ENCODE measurements around the gene LRRC18.

Gene LRRC18

GRCh38 chr10:48907730-48908129 lies 31.9 kb downstream of the LRRC18 start:
- DNase-seq (ENCODE audit: low read depth in 3 of 3) = no peak

- DNase-seq (ENCODE audit: low read depth in 3 of 3) = no peak
These were observed 32.8 kb downstream of the LRRC18 start for GRCh38 chr10:48906841-48907240.

GRCh38 chr10:48905311-48905710 lies 34.3 kb downstream of the LRRC18 start:
- no peak for DNase-seq (ENCODE audit: low read depth in 3 of 3)

GRCh38 chr10:48904861-48905260 lies 34.8 kb downstream of the LRRC18 start:
- no peak for DNase-seq (ENCODE audit: low read depth in 3 of 3)

GRCh38 chr10:48903151-48903550 lies 36.5 kb downstream of the LRRC18 start:
- no peak for DNase-seq (ENCODE audit: low read depth in 3 of 3)

- no peak for DNase-seq (ENCODE audit: low read depth in 3 of 3)
These were observed 37.5 kb downstream of the LRRC18 start for GRCh38 chr10:48902096-48902495.

GRCh38 chr10:48901319-48901718 lies 38.3 kb downstream of the LRRC18 start:
- no peak for DNase-seq (ENCODE audit: low read depth in 3 of 3)

GRCh38 chr10:48900371-48900801 lies 39.3 kb downstream of the LRRC18 start:
- no peak for DNase-seq (ENCODE audit: low read depth in 3 of 3)

- no peak for DNase-seq (ENCODE audit: low read depth in 3 of 3)
These were observed 39.9 kb downstream of the LRRC18 start for GRCh38 chr10:48899781-48900180.

GRCh38 chr10:48898426-48898825 lies 41.2 kb downstream of the LRRC18 start:
- no peak for DNase-seq (ENCODE audit: low read depth in 3 of 3)

GRCh38 chr10:48897441-48897790 lies 42.2 kb downstream of the LRRC18 start:
- DNase-seq (ENCODE audit: low read depth in 3 of 3) = no peak

- no peak for DNase-seq (ENCODE audit: low read depth in 3 of 3)
These were observed 42.7 kb downstream of the LRRC18 start for GRCh38 chr10:48896756-48897440.

- no peak for DNase-seq (ENCODE audit: low read depth in 3 of 3)
These were observed 43.8 kb downstream of the LRRC18 start for GRCh38 chr10:48895803-48896195.

- DNase-seq (ENCODE audit: low read depth in 3 of 3) = no peak
These were observed 44.5 kb downstream of the LRRC18 start for GRCh38 chr10:48894911-48895802.

- DNase-seq (ENCODE audit: low read depth in 3 of 3) = no peak
These were observed 48.5 kb downstream of the LRRC18 start for GRCh38 chr10:48890888-48891850.

- no peak for DNase-seq (ENCODE audit: low read depth in 3 of 3)
These were observed 51.7 kb downstream of the LRRC18 start for GRCh38 chr10:48887982-48888381.

GRCh38 chr10:48885376-48885775 lies 54.3 kb downstream of the LRRC18 start:
- DNase-seq (ENCODE audit: low read depth in 3 of 3) = no peak

- DNase-seq (ENCODE audit: low read depth in 3 of 3) = no peak
These were observed 55.2 kb downstream of the LRRC18 start for GRCh38 chr10:48884179-48885045.

GRCh38 chr10:48883701-48884100 lies 55.9 kb downstream of the LRRC18 start:
- DNase-seq (ENCODE audit: low read depth in 3 of 3) = no peak

GRCh38 chr10:48882881-48883280 lies 56.8 kb downstream of the LRRC18 start:
- no peak for DNase-seq (ENCODE audit: low read depth in 3 of 3)

GRCh38 chr10:48881937-48882336 lies 57.7 kb downstream of the LRRC18 start:
- DNase-seq (ENCODE audit: low read depth in 3 of 3) = no peak
